T-helper 1 cell (primary cell): ENCODE data around the gene SMC1B.
"Not testable (repeated sequence)": the region's sequence is repeated elsewhere in the genome, so short reads cannot be mapped to it uniquely, and the experiment has no call there.

ENCODE experiments used
- DNase-seq, 5 donors: peaks; one replicate each; pipeline ENCODE4 v3.0.0-alpha.2; 2012 to 2020

SMC1B gene

GRCh38 chr22:45442116-45442515 is 28.7 kb upstream of the SMC1B start:
- DNase-seq: no peak

- DNase-seq: peak in 2 of 5 donors; percentile 6 to 25
These were observed 27.7 kb upstream of the SMC1B start for GRCh38 chr22:45441138-45441537.

- not testable (repeated sequence) for DNase-seq
These were observed 27.3 kb upstream of the SMC1B start for GRCh38 chr22:45440688-45441087.

GRCh38 chr22:45438336-45438735 is 24.9 kb upstream of the SMC1B start:
- DNase-seq: no peak

- not testable (repeated sequence) for DNase-seq
These were observed 23.6 kb upstream of the SMC1B start for GRCh38 chr22:45436871-45437517.

- peak; percentile 51 to 79 (median 72) for DNase-seq
These were observed 22.2 kb upstream of the SMC1B start for GRCh38 chr22:45435544-45436139.

GRCh38 chr22:45434981-45435380 is 21.6 kb upstream of the SMC1B start:
- no peak for DNase-seq

GRCh38 chr22:45430871-45431270 is 17.5 kb upstream of the SMC1B start:
- DNase-seq: no peak

GRCh38 chr22:45429981-45430775 is 16.8 kb upstream of the SMC1B start:
- DNase-seq: no peak

- DNase-seq: no peak
These were observed 16.0 kb upstream of the SMC1B start for GRCh38 chr22:45429424-45429823.

GRCh38 chr22:45428391-45429385 is 15.3 kb upstream of the SMC1B start:
- no peak for DNase-seq

GRCh38 chr22:45427114-45427513 is 13.7 kb upstream of the SMC1B start:
- DNase-seq: no peak

GRCh38 chr22:45426387-45426786 is 13.0 kb upstream of the SMC1B start:
- DNase-seq: no peak

GRCh38 chr22:45425531-45426265 is 12.3 kb upstream of the SMC1B start:
- no peak for DNase-seq

GRCh38 chr22:45425101-45425500 is 11.7 kb upstream of the SMC1B start:
- no peak for DNase-seq

- no peak for DNase-seq
These were observed 10.9 kb upstream of the SMC1B start for GRCh38 chr22:45424241-45424731.

- no peak for DNase-seq
These were observed 10.1 kb upstream of the SMC1B start for GRCh38 chr22:45423524-45423923.

- no peak for DNase-seq
These were observed 9.0 kb upstream of the SMC1B start for GRCh38 chr22:45422237-45422983.

- DNase-seq: no peak
These were observed 8.1 kb upstream of the SMC1B start for GRCh38 chr22:45421349-45422055.

GRCh38 chr22:45420539-45420938 is 7.1 kb upstream of the SMC1B start:
- DNase-seq: no peak
